ENCODE data around the gene GPD1. TPM values are rescaled to one million over a fixed set of nuclear protein-coding genes. Genes with fewer than 3 reads are reported as not detected.

Gene GPD1
- total RNA-seq, 4 donors from 2014 or later: not detected

DNA sequence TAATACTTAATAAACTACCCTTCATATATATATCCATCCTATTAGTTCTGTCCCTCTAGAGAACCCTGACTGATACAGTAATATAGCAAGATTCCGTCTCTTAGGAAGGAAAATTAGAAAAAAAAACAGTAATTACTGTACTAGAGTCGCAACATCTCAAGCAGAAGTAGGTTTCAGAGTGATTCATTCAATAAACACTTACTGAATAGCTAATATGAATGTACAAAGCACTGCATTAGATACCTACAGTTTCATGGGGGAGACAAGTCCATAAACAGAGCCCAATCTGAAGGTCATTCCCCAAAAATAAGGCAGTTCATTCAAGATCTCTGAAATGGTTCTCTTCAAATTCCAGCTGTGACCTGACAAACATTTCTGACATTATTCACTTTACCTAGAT, 53.5 kb downstream of the GPD1 start:
- Histone ChIP-seq H3K4me1 (no peaks in the 10 kb centered on the region), H3K27ac (no peak overlapping the region), H3K36me3 (no peaks in the 10 kb centered on the region), H3K27me3 (no peaks in the 10 kb centered on the region), H3K4me3 (no peak overlapping the region), H3K9me3 (no peaks in the 10 kb centered on the region)
- DNase-seq: no peak
- intact Hi-C loops (cut with DNase I; ENCODE audit: low total_unique reads): no loop called here
- no peak for TF ChIP-seq POLR2A (IDR thresholded peaks at IDR 0.05)
- TF ChIP-seq CTCF (IDR thresholded peaks at IDR 0.05): no peak

- TF ChIP-seq CTCF (IDR thresholded peaks at IDR 0.05) (no peak), POLR2A (IDR thresholded peaks at IDR 0.05) (no peak)
- no peak for DNase-seq
- no peaks in the 10 kb centered on the region for H3K9me3 ChIP-seq
- intact Hi-C loops (cut with DNase I; ENCODE audit: low total_unique reads): no loop called here
- no peak overlapping the region for H3K27ac ChIP-seq
- H3K36me3 ChIP-seq: no peaks in the 10 kb centered on the region
- no peak overlapping the region for H3K4me3 ChIP-seq
- H3K27me3 ChIP-seq: no peaks in the 10 kb centered on the region
- no peaks in the 10 kb centered on the region for H3K4me1 ChIP-seq
Measured at GRCh38 chr12:50160643-50161042, 56.8 kb downstream of the GPD1 start.

Other genes with a start within 250 kb of the GPD1 start
- gene FAIM2, start 200.1 kb upstream of the GPD1 start, total RNA-seq: 10 to 100 TPM in 1 of 4 donors, 1 to 10 TPM in 3; 1.0 to 11.9 (median 5.5) TPM
- not detected for gene AQP2, start 153.3 kb upstream of the GPD1 start, total RNA-seq
- gene AQP5, start 142.1 kb upstream of the GPD1 start, total RNA-seq: 1 to 10 TPM in 1 of 4 donors, not detected in 3; 2.3 TPM
- gene AQP6, start 131.1 kb upstream of the GPD1 start, total RNA-seq: under 1 TPM in 1 of 4 donors, not detected in 3; 0.35 TPM
- gene RACGAP1, start 78.5 kb upstream of the GPD1 start, total RNA-seq: 10 to 100 TPM in 1 of 4 donors, 1 to 10 TPM in 3; 8.5 to 57.8 (median 9.3) TPM
- 1 to 10 TPM in 2 of 4 donors, not detected in 2; 3.5 to 5.6 TPM for gene ASIC1, start 46.4 kb upstream of the GPD1 start, total RNA-seq
- gene SMARCD1, start 18.7 kb upstream of the GPD1 start, total RNA-seq: 10 to 100 TPM in 3 of 4 donors, 1 to 10 TPM in 1; 4.1 to 54.6 (median 39.6) TPM
- 100 to 1,000 TPM in 1 of 4 donors, 10 to 100 TPM in 3; 14.3 to 121 (median 45.4) TPM for gene COX14, start 8.2 kb downstream of the GPD1 start, total RNA-seq
- gene CERS5, start 63.4 kb downstream of the GPD1 start, total RNA-seq: 10 to 100 TPM in 3 of 4 donors, 1 to 10 TPM in 1; 9.1 to 73.9 (median 40.5) TPM
- gene LIMA1, start 179.5 kb downstream of the GPD1 start, total RNA-seq: 100 to 1,000 TPM in 2 of 4 donors, 10 to 100 TPM in 2; 85.0 to 140 (median 116) TPM